RCC 7860 (cell line): ENCODE results near the gene PSMD14.

Experiments used
- DNase-seq: peaks from one replicate; pipeline ENCODE4 v3.0.0-alpha.2; 2015; ENCODE audit warnings: low spot score
- FAIRE-seq: peaks from 2 replicates; lab custom pipeline; 2012; peaks lifted over from hg19 to GRCh38; lab: Jason Lieb, UNC

Gene PSMD14

GRCh38 chr2:161417438-161418274 lies 109.4 kb downstream of the PSMD14 start:
- DNase-seq (no peak), FAIRE-seq (no peak)

- FAIRE-seq (no peak), DNase-seq (no peak)
Measured at GRCh38 chr2:161418275-161418714, 110.1 kb downstream of the PSMD14 start.

GRCh38 chr2:161418715-161419637 lies 110.8 kb downstream of the PSMD14 start:
- DNase-seq (no peak), FAIRE-seq (no peak)

- FAIRE-seq, result no peak
- no peak for DNase-seq
Measured at GRCh38 chr2:161419638-161420190, 111.5 kb downstream of the PSMD14 start.

- FAIRE-seq, result no peak
- no peak for DNase-seq
Measured at GRCh38 chr2:161420406-161421074, 112.3 kb downstream of the PSMD14 start.

- DNase-seq (no peak), FAIRE-seq (no peak)
Measured at GRCh38 chr2:161421686-161422085, 113.5 kb downstream of the PSMD14 start.

GRCh38 chr2:161422816-161423403 lies 114.7 kb downstream of the PSMD14 start:
- DNase-seq, result no peak
- FAIRE-seq, result no peak

GRCh38 chr2:161423421-161424393 lies 115.5 kb downstream of the PSMD14 start:
- no peak for FAIRE-seq
- no peak for DNase-seq

GRCh38 chr2:161424394-161424769 lies 116.2 kb downstream of the PSMD14 start:
- DNase-seq (no peak), FAIRE-seq (no peak)

- no peak for FAIRE-seq
Measured at GRCh38 chr2:161424891-161425727, 116.9 kb downstream of the PSMD14 start.

GRCh38 chr2:161425728-161426454 lies 117.7 kb downstream of the PSMD14 start:
- no peak for FAIRE-seq
- DNase-seq, result no peak

More at GRCh38 chr2:161424891-161425727, 116.9 kb downstream of the PSMD14 start:
- DNase-seq, result no peak

GRCh38 chr2:161426455-161426921 lies 118.3 kb downstream of the PSMD14 start:
- DNase-seq (no peak), FAIRE-seq (no peak)

GRCh38 chr2:161426922-161427663 lies 118.9 kb downstream of the PSMD14 start:
- FAIRE-seq (no peak), DNase-seq (no peak)

GRCh38 chr2:161427664-161428587 lies 119.7 kb downstream of the PSMD14 start:
- DNase-seq, result no peak
- FAIRE-seq, result no peak

GRCh38 chr2:161430386-161430785 lies 122.2 kb downstream of the PSMD14 start:
- FAIRE-seq, result no peak
- no peak for DNase-seq

- FAIRE-seq (no peak), DNase-seq (no peak)
Measured at GRCh38 chr2:161432107-161432506, 123.9 kb downstream of the PSMD14 start.
